ENCODE data around the gene EMC8.
"Not testable (repeated sequence)": the region's sequence is repeated elsewhere in the genome, so short reads cannot be mapped to it uniquely, and the experiment has no call there.

- not testable (repeated sequence) for TF ChIP-seq POLR2AphosphoS5 (IDR thresholded peaks at IDR 0.05; ENCODE audit: borderline replicate concordance, low read depth, low read length); EZH2 (IDR thresholded peaks at IDR 0.05)
These were observed 17.9 kb upstream of the EMC8 start for GRCh38 chr16:85817195-85817594.

Data from SK-N-MC (cell line).